A549 (cell line): Measurements from ENCODE around the gene MAGI2. TPM values are rescaled to one million over a fixed set of nuclear protein-coding genes. Genes with fewer than 3 reads are reported as not detected.

Source experiments
- ATAC-seq, 2 experiments: fragments of 200-7000 bp in 1 of 2; fragments of >200 bp in 1 of 2; cut with Nextera tagmentation in 1 of 2; cut with Tn5 transposase in 1 of 2; 3 replicates each; pipeline versions ENCODE4 v1.8.0 to v1.9.1; 2018 to 2020; ENCODE audit warnings: mild to moderate bottlenecking in 1 of 2, moderate library complexity in 1 of 2
- CTCF ChIA-PET: fragments of 300-600 bp; sonication (Branson Sonifier 250); formaldehyde crosslinking; extraction: SDS; loops from one replicate; lab custom pipeline; 2021; ENCODE audit warnings: antibody characterized with exemption, inconsistent platforms; lab: Yijun Ruan, JAX
- POLR2A ChIA-PET: fragments of 350-600 bp; formaldehyde crosslinking; extraction: SDS; loops from one replicate; lab custom pipeline; 2021; ENCODE audit warnings: antibody characterized with exemption, inconsistent platforms; lab: Yijun Ruan, JAX
- DNase-seq, 2 experiments: peaks; one replicate each; pipeline versions ENCODE4 v3.0.0 to v3.0.0-alpha.2; 2011 to 2016; ENCODE audit warnings: low read depth in 1 of 2, low spot score in 1 of 2
- FAIRE-seq: peaks from 2 replicates; lab custom pipeline; 2011; peaks lifted over from hg19 to GRCh38; lab: Jason Lieb, UNC
- H3K27ac ChIP-seq, 2 experiments: fragments of >200 bp; sonication (Bioruptor Twin); formaldehyde crosslinking; 3 replicates each; pipeline ENCODE4 v1.5.1; 2016 to 2017
- H3K4me1 ChIP-seq: fragments of >200 bp; sonication (Bioruptor Twin); formaldehyde crosslinking; 3 replicates; pipeline ENCODE4 v1.6.1; 2016
- H3K4me2 ChIP-seq: fragments of >200 bp; sonication (Bioruptor Twin); formaldehyde crosslinking; 3 replicates; pipeline ENCODE4 v1.6.1; 2016
- H3K4me3 ChIP-seq: fragments of >200 bp; sonication (Bioruptor Twin); formaldehyde crosslinking; 3 replicates; pipeline ENCODE4 v1.5.1; 2016
- H3K9me3 ChIP-seq: fragments of >200 bp; sonication (Bioruptor Twin); formaldehyde crosslinking; 3 replicates; pipeline ENCODE4 v1.6.1; 2016
- CHD4 ChIP-seq: fragments of 200-600 bp; sonication (generic); IDR thresholded peaks from 2 replicates; pipeline ENCODE4 v1.6.1; 2016; ENCODE audit warnings: antibody characterized with exemption, mild to moderate bottlenecking, borderline replicate concordance
- EP300 ChIP-seq, 2 experiments: fragments of >200 bp; sonication (Bioruptor Twin); formaldehyde crosslinking; IDR thresholded peaks; 2 replicates in 1 of 2; 3 replicates in 1 of 2; pipeline ENCODE4 v1.6.1; 2016 to 2017
- FOSB ChIP-seq: fragments of 250-450 bp; sonication (Bioruptor Pico); IDR thresholded peaks from 2 replicates; pipeline ENCODE4 v1.5.0; 2020; ENCODE audit warnings: mild to moderate bottlenecking, moderate library complexity
- GATA3 ChIP-seq: IDR thresholded peaks from 2 replicates; pipeline ENCODE4 v1.6.1; 2012; ENCODE audit warnings: borderline replicate concordance
- HOXA7 ChIP-seq: fragments of 250-450 bp; sonication (Bioruptor Pico); IDR thresholded peaks from 2 replicates; pipeline ENCODE4 v1.5.0; 2020; ENCODE audit warnings: mild to moderate bottlenecking, moderate library complexity
- HOXB5 ChIP-seq: fragments of 250-450 bp; sonication (Bioruptor Pico); IDR thresholded peaks from 2 replicates; pipeline ENCODE4 v1.5.0; 2020; ENCODE audit warnings: mild to moderate bottlenecking, moderate library complexity
- KDM1A ChIP-seq: fragments of 200-600 bp; sonication (generic); IDR thresholded peaks from 2 replicates; pipeline ENCODE4 v1.6.1; 2016; ENCODE audit warnings: low read depth, mild to moderate bottlenecking
- KDM5A ChIP-seq: fragments of 200-600 bp; sonication (generic); IDR thresholded peaks from 2 replicates; pipeline ENCODE4 v1.6.1; 2016; ENCODE audit warnings: antibody characterized with exemption, mild to moderate bottlenecking
- MAFK ChIP-seq: fragments of 450-650 bp; IDR thresholded peaks from 2 replicates; pipeline ENCODE4 v1.6.1; 2014; ENCODE audit not compliant: partially characterized antibody
- NFE2L2 ChIP-seq: fragments of 150-350 bp; conservative IDR thresholded peaks from 2 replicates; pipeline ENCODE4 v1.6.1; 2014; ENCODE audit warnings: low read length
- PHF8 ChIP-seq: fragments of 200-600 bp; sonication (generic); IDR thresholded peaks from 2 replicates; pipeline ENCODE4 v1.6.1; 2016; ENCODE audit warnings: low read depth, mild to moderate bottlenecking, antibody characterized with exemption, moderate library complexity, borderline replicate concordance
- POLR2AphosphoS2 ChIP-seq: conservative IDR thresholded peaks from 2 replicates; pipeline ENCODE4 v1.6.1; 2012; ENCODE audit warnings: low read length, improper control_type of control experiment, inconsistent platforms
- TFCP2L1 ChIP-seq: fragments of 250-450 bp; sonication (Bioruptor Pico); IDR thresholded peaks from 2 replicates; pipeline ENCODE4 v1.5.0; 2021; ENCODE audit warnings: mild to moderate bottlenecking
- TP53 ChIP-seq: fragments of 250-450 bp; sonication (Bioruptor Pico); IDR thresholded peaks from 2 replicates; pipeline ENCODE4 v1.5.0; 2021; ENCODE audit warnings: mild to moderate bottlenecking, moderate library complexity
- ZFP36 ChIP-seq: fragments of 450-650 bp; IDR thresholded peaks from 2 replicates; pipeline ENCODE4 v1.6.1; 2014; ENCODE audit warnings: borderline replicate concordance; ENCODE audit not compliant: partially characterized antibody
- WGBS: methylation state at CpG from one replicate; pipeline ENCODE4 v1.1.6; 2017; ENCODE audit errors: missing lambda C conversion rate; 5-methylcytosine and 5-hydroxymethylcytosine counted together
- polyA plus RNA-seq, 4 experiments: library from polyadenylated mRNA; depleted of rRNA in 3 of 4; stranded (reverse); fragments of >200 nt; fragmentation: RNase III in 1 of 4; extraction: RNeasy Plus Mini Kit Qiagen cat#74134 plus additional on column Dnase treatment in 1 of 4; gene quantifications; 2 replicates in 3 of 4; 3 replicates in 1 of 4; pipeline ENCODE4 v1.2.3, GENCODE V29; 2011 to 2017
- TF ChIP-seq, protein P1 (sequence below): fragments of >200 bp; sonication (Bioruptor Twin); formaldehyde crosslinking; IDR thresholded peaks from 2 replicates; pipeline ENCODE4 v1.6.1; 2016
- TF ChIP-seq, protein P2 (sequence below): fragments of 200-600 bp; sonication (generic); IDR thresholded peaks from 2 replicates; pipeline ENCODE4 v1.6.1; 2016; ENCODE audit warnings: antibody characterized with exemption, mild to moderate bottlenecking, moderate library complexity
- TF ChIP-seq, protein P3 (sequence below): IDR thresholded peaks from 2 replicates; pipeline ENCODE4 v1.6.1; 2012; ENCODE audit warnings: low read depth, borderline replicate concordance
- TF ChIP-seq, protein P4 (sequence below): fragments of 450-650 bp; IDR thresholded peaks from 2 replicates; pipeline ENCODE4 v1.6.1; 2014; ENCODE audit warnings: antibody characterized with exemption

Gene MAGI2
- polyA plus RNA-seq, 2 of the 4 experiments (the other 2 are of a cell fraction), result 0.48 to 0.81 TPM

DNA sequence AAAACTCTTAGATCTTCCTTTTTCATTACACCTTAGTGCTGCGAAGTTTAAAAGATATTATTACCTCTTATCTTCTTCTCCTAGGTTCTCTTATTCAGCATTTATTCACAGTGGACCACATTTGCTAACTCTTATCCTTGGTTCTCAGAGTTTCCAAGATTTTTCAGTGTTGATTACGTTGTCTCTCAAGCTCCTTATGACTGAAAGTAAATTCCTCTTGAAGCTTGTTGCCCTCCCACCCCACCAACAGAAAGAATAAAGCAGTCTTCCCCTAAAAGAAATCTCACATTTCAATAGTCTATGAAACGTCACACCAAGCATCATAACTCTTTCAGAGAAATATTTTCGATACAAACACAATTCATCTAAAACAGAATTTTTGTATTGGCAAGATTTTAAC is 362.5 kb downstream of the MAGI2 start (continued):
- no peak for TF ChIP-seq EP300 (IDR thresholded peaks at IDR 0.05)
- no peak for TF ChIP-seq KDM5A
- TF ChIP-seq MAFK, result no peak
- TF ChIP-seq, all 56 proteins: peak for 0

DNA sequence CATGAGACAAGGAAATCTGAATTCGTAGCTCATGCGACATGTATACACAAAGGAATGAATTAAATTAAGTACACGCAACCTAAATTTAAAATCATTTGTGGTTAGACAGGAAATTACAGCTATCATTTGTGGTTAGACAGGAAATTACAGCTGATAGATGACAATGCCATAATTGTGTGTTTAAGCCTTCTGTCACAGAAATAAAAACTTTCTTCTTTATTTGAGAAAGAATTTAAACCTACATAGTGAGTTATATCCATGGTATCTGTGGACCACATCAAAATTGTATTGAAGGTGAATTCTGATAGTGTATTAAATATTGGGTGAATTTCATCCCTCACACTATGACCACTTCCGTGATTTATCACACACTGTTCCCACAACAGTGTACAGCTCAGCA is 362.9 kb downstream of the MAGI2 start:
- TF ChIP-seq TFCP2L1 (CRISPR knock-in tag) (no peak), CHD4 (no peak), GATA3 (no peak), TP53 (CRISPR knock-in tag) (no peak), KDM1A (no peak)
- TF ChIP-seq, protein P1, sequence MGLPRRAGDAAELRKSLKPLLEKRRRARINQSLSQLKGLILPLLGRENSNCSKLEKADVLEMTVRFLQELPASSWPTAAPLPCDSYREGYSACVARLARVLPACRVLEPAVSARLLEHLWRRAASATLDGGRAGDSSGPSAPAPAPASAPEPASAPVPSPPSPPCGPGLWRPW, result no peak
- TF ChIP-seq, protein P2, sequence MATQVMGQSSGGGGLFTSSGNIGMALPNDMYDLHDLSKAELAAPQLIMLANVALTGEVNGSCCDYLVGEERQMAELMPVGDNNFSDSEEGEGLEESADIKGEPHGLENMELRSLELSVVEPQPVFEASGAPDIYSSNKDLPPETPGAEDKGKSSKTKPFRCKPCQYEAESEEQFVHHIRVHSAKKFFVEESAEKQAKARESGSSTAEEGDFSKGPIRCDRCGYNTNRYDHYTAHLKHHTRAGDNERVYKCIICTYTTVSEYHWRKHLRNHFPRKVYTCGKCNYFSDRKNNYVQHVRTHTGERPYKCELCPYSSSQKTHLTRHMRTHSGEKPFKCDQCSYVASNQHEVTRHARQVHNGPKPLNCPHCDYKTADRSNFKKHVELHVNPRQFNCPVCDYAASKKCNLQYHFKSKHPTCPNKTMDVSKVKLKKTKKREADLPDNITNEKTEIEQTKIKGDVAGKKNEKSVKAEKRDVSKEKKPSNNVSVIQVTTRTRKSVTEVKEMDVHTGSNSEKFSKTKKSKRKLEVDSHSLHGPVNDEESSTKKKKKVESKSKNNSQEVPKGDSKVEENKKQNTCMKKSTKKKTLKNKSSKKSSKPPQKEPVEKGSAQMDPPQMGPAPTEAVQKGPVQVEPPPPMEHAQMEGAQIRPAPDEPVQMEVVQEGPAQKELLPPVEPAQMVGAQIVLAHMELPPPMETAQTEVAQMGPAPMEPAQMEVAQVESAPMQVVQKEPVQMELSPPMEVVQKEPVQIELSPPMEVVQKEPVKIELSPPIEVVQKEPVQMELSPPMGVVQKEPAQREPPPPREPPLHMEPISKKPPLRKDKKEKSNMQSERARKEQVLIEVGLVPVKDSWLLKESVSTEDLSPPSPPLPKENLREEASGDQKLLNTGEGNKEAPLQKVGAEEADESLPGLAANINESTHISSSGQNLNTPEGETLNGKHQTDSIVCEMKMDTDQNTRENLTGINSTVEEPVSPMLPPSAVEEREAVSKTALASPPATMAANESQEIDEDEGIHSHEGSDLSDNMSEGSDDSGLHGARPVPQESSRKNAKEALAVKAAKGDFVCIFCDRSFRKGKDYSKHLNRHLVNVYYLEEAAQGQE, result no peak
- ChIA-PET CTCF (no interaction called here), POLR2A (no interaction called here)
- Histone ChIP-seq H3K9me3 (no peaks in the 10 kb centered on the region), H3K27ac (no peak overlapping the region), H3K4me2 (no peak overlapping the region), H3K4me1 (no peaks in the 10 kb centered on the region), H3K4me3 (no peak overlapping the region)
- no peak for ATAC-seq
- no peak for DNase-seq
- FAIRE-seq, result no peak
- 69% methylated on average over 4 of the region's 4 CpGs for WGBS

DNA sequence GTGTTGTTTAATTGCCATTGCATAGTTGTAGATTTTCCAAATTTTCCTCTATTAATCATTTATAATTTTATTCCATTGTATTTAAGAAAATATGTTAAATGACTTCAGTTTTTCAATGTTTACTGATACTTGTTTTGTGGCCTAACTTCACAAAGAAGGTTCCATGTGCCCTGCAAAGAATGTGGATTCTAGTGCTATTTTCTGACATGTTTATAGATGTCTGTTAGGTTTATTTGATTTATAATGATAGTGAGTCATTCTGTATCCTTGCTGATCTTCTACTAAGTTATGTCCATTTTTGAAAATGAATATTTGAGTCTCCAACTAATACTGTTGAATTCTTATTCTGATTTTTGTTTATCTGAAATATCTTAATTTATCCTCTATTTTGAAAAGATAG is 369.0 kb downstream of the MAGI2 start:
- DNase-seq (no peak), FAIRE-seq (no peak)
- CTCF ChIA-PET, result no interaction called here

DNA sequence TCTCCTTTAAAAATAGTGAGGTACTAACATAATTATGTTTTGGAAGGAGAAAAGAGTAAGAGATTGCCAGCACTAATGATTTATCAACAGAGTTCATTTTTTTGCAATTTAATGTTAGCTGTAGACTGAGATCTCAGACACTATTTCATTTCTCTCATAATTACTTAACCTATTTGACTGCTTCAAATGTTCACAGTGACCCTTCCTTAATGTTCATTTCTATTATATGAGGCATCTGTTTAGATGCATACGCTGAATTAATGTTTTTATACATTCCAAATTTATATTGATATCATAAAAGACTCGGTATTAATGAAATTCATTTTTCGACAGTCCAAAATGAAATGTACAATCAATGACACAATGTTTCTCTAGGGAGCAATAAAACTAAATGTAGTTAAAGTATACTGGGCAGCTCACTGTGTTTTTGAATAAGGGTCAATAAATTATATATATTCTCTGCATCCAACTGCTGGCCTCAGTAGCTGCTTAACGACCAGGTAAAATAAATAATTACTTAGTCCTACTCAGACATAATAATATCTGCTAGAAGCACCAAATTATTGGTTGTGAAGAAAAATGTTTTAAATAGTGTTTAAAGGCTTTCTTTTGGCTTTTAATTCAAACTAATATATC is 373.4 kb downstream of the MAGI2 start:
- Histone ChIP-seq H3K27ac (no peak overlapping the region), H3K4me2 (no peak overlapping the region), H3K4me3 (no peak overlapping the region), H3K9me3 (no peaks in the 10 kb centered on the region), H3K4me1 (no peaks in the 10 kb centered on the region)
- CTCF ChIA-PET, result no interaction called here
- ATAC-seq (no peak), FAIRE-seq (no peak), DNase-seq (no peak)
- POLR2A ChIA-PET, result no interaction called here
- TF ChIP-seq, protein P3, sequence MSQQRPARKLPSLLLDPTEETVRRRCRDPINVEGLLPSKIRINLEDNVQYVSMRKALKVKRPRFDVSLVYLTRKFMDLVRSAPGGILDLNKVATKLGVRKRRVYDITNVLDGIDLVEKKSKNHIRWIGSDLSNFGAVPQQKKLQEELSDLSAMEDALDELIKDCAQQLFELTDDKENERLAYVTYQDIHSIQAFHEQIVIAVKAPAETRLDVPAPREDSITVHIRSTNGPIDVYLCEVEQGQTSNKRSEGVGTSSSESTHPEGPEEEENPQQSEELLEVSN, result no peak
- TF ChIP-seq POLR2AphosphoS2 (no peak), FOSB (CRISPR knock-in tag) (no peak), HOXB5 (CRISPR knock-in tag) (no peak)
- 35% methylated on average over 4 of the region's 4 CpGs for WGBS

More for the DNA sequence above, 369.0 kb downstream of the MAGI2 start:
- Histone ChIP-seq H3K4me1 (no peaks in the 10 kb centered on the region), H3K9me3 (no peaks in the 10 kb centered on the region), H3K4me3 (no peak overlapping the region), H3K27ac (no peak overlapping the region), H3K4me2 (no peak overlapping the region)
- POLR2A ChIA-PET, result no interaction called here
- TF ChIP-seq KDM1A (no peak), PHF8 (no peak), FOSB (CRISPR knock-in tag) (no peak), ZFP36 (no peak), NFE2L2 (no peak), MAFK (no peak), HOXA7 (CRISPR knock-in tag) (no peak)
- TF ChIP-seq, protein P4, sequence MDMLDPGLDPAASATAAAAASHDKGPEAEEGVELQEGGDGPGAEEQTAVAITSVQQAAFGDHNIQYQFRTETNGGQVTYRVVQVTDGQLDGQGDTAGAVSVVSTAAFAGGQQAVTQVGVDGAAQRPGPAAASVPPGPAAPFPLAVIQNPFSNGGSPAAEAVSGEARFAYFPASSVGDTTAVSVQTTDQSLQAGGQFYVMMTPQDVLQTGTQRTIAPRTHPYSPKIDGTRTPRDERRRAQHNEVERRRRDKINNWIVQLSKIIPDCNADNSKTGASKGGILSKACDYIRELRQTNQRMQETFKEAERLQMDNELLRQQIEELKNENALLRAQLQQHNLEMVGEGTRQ, result no peak
- no peak for ATAC-seq
